ENCODE data around the gene AMHR2. TPM values are rescaled to one million over a fixed set of nuclear protein-coding genes. Genes with fewer than 3 reads are reported as not detected.

Gene AMHR2
- total RNA-seq, 4 donors from 2014 or later, result not detected

GRCh38 chr12:53459097-53459496, 35.4 kb downstream of the AMHR2 start:
- no peak overlapping the region for H3K4me3 ChIP-seq
- TF ChIP-seq EP300 (IDR thresholded peaks at IDR 0.05) (no peak), CTCF (IDR thresholded peaks at IDR 0.05) (no peak)
- peaks cover 17 to 97% (median 76%) of the 10 kb centered on the region in 3 donors for H3K36me3 ChIP-seq
- peaks cover 0 to 75% (median 10%) of the 10 kb centered on the region in 4 donors for H3K4me1 ChIP-seq
- H3K9me3 ChIP-seq, result no peaks in the 10 kb centered on the region
- no peaks in the 10 kb centered on the region for H3K27me3 ChIP-seq
- DNase-seq (ENCODE audit: low spot score in 2 of 2), result no peak
- WGBS, 2 donors, result 64 to 70% methylated on average over 4 of the region's 4 CpGs
- no peak overlapping the region for H3K27ac ChIP-seq

- H3K36me3 ChIP-seq, result peaks cover 17 to 100% (median 83%) of the 10 kb centered on the region in 3 donors
- no peak overlapping the region for H3K4me3 ChIP-seq
- no peak overlapping the region for H3K27ac ChIP-seq
- TF ChIP-seq EP300 (IDR thresholded peaks at IDR 0.05) (no peak), CTCF (IDR thresholded peaks at IDR 0.05) (no peak), POLR2A (IDR thresholded peaks at IDR 0.05) (no peak)
- DNase-seq (ENCODE audit: low spot score in 2 of 2), result no peak
- H3K9me3 ChIP-seq, result no peaks in the 10 kb centered on the region
- H3K4me1 ChIP-seq, result peaks cover 0 to 73% (median 2%) of the 10 kb centered on the region in 4 donors
- WGBS, 2 donors, result 66 to 73% methylated on average over 3 of the region's 3 CpGs
- no peaks in the 10 kb centered on the region for H3K27me3 ChIP-seq
Measured at GRCh38 chr12:53461059-53461458, 37.4 kb downstream of the AMHR2 start.

- WGBS, 2 donors, result 82% methylated on average over 8 of the region's 8 CpGs
- H3K4me1 ChIP-seq, result peaks cover 0 to 70% (median 2%) of the 10 kb centered on the region in 4 donors
Measured at GRCh38 chr12:53461591-53461990, 37.9 kb downstream of the AMHR2 start.

GRCh38 chr12:53462935-53463334, 39.3 kb downstream of the AMHR2 start:
- H3K27me3 ChIP-seq, result no peaks in the 10 kb centered on the region
- DNase-seq (ENCODE audit: low spot score in 2 of 2), result no peak
- H3K36me3 ChIP-seq, result peaks cover 19 to 100% (median 86%) of the 10 kb centered on the region in 3 donors
- no peak for TF ChIP-seq CTCF (IDR thresholded peaks at IDR 0.05)
- no peaks in the 10 kb centered on the region for H3K9me3 ChIP-seq
- H3K4me1 ChIP-seq, result peaks cover 0 to 58% (median 2%) of the 10 kb centered on the region in 4 donors
- 72 to 78% methylated on average over 3 of the region's 3 CpGs for WGBS, 2 donors
- no peak overlapping the region for H3K27ac ChIP-seq
- H3K4me3 ChIP-seq, result no peak overlapping the region

More at GRCh38 chr12:53461591-53461990, 37.9 kb downstream of the AMHR2 start:
- Histone ChIP-seq H3K4me3 (no peak overlapping the region), H3K27me3 (no peaks in the 10 kb centered on the region), H3K9me3 (no peaks in the 10 kb centered on the region), H3K36me3 (peaks cover 17 to 100% (median 88%) of the 10 kb centered on the region in 3 donors), H3K27ac (no peak overlapping the region)
- no peak for DNase-seq (ENCODE audit: low spot score in 2 of 2)
- no peak for TF ChIP-seq CTCF (IDR thresholded peaks at IDR 0.05)
- TF ChIP-seq POLR2A (IDR thresholded peaks at IDR 0.05), result no peak
- TF ChIP-seq EP300 (IDR thresholded peaks at IDR 0.05), result no peak

- no peak for DNase-seq (ENCODE audit: low spot score in 2 of 2)
- TF ChIP-seq EP300 (IDR thresholded peaks at IDR 0.05), result no peak
- TF ChIP-seq CTCF (IDR thresholded peaks at IDR 0.05), result no peak
- TF ChIP-seq POLR2A (IDR thresholded peaks at IDR 0.05), result no peak
- Histone ChIP-seq H3K4me3 (no peak overlapping the region), H3K4me1 (peaks cover 0 to 58% (median 2%) of the 10 kb centered on the region in 4 donors), H3K27me3 (no peaks in the 10 kb centered on the region), H3K36me3 (peaks cover 19 to 100% (median 79%) of the 10 kb centered on the region in 3 donors), H3K27ac (no peak overlapping the region), H3K9me3 (no peaks in the 10 kb centered on the region)
- WGBS, 2 donors, result 54 to 60% methylated on average over 5 of the region's 5 CpGs
Measured at GRCh38 chr12:53463802-53464560, 40.3 kb downstream of the AMHR2 start.

Measured in tibial nerve (tissue), 4 donors.